SK-N-SH treated with all-trans-retinoic acid at 6 μM for 48 hours (cell line): ENCODE results near the gene TMEFF2.

Experiments used
- ARNTL ChIP-seq: fragments of 450-650 bp; formaldehyde crosslinking; IDR thresholded peaks from 2 replicates; pipeline ENCODE4 v1.5.0; 2020; ENCODE audit warnings: low read depth, mild to moderate bottlenecking, moderate library complexity, borderline replicate concordance
- ESRRG ChIP-seq: fragments of 250-450 bp; sonication (Bioruptor Pico); IDR thresholded peaks from 2 replicates; pipeline ENCODE4 v1.6.1; 2021; ENCODE audit warnings: mild to moderate bottlenecking
- OSR1 ChIP-seq: fragments of 250-450 bp; sonication (Bioruptor Pico); IDR thresholded peaks from 2 replicates; pipeline ENCODE4 v1.8.0; 2022; ENCODE audit warnings: moderate library complexity, mild to moderate bottlenecking, inconsistent platforms
- ZFP3 ChIP-seq: fragments of 250-450 bp; sonication (Bioruptor Pico); IDR thresholded peaks from 2 replicates; pipeline ENCODE4 v1.5.0; 2020; ENCODE audit warnings: mild to moderate bottlenecking, moderate library complexity
- ZFP30 ChIP-seq: fragments of 450-650 bp; formaldehyde crosslinking; IDR thresholded peaks from 2 replicates; pipeline ENCODE4 v1.5.0; 2022; ENCODE audit warnings: mild to moderate bottlenecking, moderate library complexity
- ZNF8 ChIP-seq: fragments of 450-650 bp; formaldehyde crosslinking; IDR thresholded peaks from 2 replicates; pipeline ENCODE4 v1.5.0; 2020; ENCODE audit warnings: mild to moderate bottlenecking, moderate library complexity
- TF ChIP-seq, protein P1 (sequence below): fragments of 250-450 bp; sonication (Bioruptor Pico); IDR thresholded peaks from 2 replicates; pipeline ENCODE4 v1.8.0; 2020; ENCODE audit warnings: mild to moderate bottlenecking, moderate library complexity, borderline replicate concordance
- TF ChIP-seq, protein P2 (sequence below): fragments of 250-450 bp; sonication (Bioruptor Pico); IDR thresholded peaks from 2 replicates; pipeline ENCODE4 v1.8.0; 2021; ENCODE audit warnings: low read depth, mild to moderate bottlenecking, moderate library complexity, borderline replicate concordance

DNA sequence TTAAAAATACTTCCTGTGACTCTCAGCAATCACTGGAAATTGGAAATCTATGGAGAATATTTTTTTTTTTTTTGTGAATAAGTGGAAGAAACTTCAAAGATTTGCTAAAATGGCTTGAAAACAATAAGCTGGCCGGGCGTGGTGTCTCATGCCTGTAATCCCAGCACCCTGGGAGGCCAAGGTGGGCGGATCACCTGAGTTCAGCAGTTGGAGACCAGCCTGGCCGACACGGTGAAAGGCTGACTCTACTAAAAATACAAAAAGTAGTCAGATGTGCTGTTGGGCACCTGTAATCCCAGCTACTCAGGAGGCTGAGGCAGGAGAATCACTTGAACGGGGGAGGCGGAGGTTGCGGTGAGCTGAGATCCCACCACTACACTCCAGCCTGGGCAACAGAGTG lies 192.3 kb downstream of the TMEFF2 start:
- TF ChIP-seq ZFP3 (CRISPR knock-in tag) (no peak), ARNTL (no peak), OSR1 (CRISPR knock-in tag) (no peak), ESRRG (CRISPR knock-in tag) (no peak), ZFP30 (no peak), ZNF8 (CRISPR knock-in tag) (no peak)
- TF ChIP-seq, protein P1, sequence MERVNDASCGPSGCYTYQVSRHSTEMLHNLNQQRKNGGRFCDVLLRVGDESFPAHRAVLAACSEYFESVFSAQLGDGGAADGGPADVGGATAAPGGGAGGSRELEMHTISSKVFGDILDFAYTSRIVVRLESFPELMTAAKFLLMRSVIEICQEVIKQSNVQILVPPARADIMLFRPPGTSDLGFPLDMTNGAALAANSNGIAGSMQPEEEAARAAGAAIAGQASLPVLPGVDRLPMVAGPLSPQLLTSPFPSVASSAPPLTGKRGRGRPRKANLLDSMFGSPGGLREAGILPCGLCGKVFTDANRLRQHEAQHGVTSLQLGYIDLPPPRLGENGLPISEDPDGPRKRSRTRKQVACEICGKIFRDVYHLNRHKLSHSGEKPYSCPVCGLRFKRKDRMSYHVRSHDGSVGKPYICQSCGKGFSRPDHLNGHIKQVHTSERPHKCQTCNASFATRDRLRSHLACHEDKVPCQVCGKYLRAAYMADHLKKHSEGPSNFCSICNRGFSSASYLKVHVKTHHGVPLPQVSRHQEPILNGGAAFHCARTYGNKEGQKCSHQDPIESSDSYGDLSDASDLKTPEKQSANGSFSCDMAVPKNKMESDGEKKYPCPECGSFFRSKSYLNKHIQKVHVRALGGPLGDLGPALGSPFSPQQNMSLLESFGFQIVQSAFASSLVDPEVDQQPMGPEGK (CRISPR knock-in tag), result no peak
- TF ChIP-seq, protein P2, sequence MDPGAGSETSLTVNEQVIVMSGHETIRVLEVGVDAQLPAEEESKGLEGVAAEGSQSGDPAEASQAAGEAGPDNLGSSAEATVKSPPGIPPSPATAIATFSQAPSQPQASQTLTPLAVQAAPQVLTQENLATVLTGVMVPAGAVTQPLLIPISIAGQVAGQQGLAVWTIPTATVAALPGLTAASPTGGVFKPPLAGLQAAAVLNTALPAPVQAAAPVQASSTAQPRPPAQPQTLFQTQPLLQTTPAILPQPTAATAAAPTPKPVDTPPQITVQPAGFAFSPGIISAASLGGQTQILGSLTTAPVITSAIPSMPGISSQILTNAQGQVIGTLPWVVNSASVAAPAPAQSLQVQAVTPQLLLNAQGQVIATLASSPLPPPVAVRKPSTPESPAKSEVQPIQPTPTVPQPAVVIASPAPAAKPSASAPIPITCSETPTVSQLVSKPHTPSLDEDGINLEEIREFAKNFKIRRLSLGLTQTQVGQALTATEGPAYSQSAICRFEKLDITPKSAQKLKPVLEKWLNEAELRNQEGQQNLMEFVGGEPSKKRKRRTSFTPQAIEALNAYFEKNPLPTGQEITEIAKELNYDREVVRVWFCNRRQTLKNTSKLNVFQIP (CRISPR knock-in tag), result no peak
